ENCODE data around the gene AP3D1. TPM values are rescaled to one million over a fixed set of nuclear protein-coding genes. Genes with fewer than 3 reads are reported as not detected.

The AP3D1 gene
- total and polyA plus RNA-seq, 3 donors from 2014 or later = 134 to 204 (median 201) TPM

GRCh38 chr19:2142173-2142829, 9.1 kb downstream of the AP3D1 start:
- H3K36me3 ChIP-seq (ENCODE audit: low read depth, missing control alignments) = no peaks in the 10 kb centered on the region
- 90 to 91% methylated on average over 13 to 15 of the region's 15 CpGs for WGBS, 2 donors
- intact Hi-C loops (cut with DNase I; ENCODE audit: low total_unique reads) = no loop called here
- no peaks in the 10 kb centered on the region for H3K27me3 ChIP-seq
- H3K27ac ChIP-seq = no peak overlapping the region
- H3K4me1 ChIP-seq = peaks cover 3% of the 10 kb centered on the region
- H3K9me3 ChIP-seq = no peaks in the 10 kb centered on the region
- no peak overlapping the region for H3K4me3 ChIP-seq
- no peak for DNase-seq
- TF ChIP-seq POLR2A (IDR thresholded peaks at IDR 0.05) (no peak), CTCF (IDR thresholded peaks at IDR 0.05) (no peak)

- H3K4me3 ChIP-seq = no peak overlapping the region
- TF ChIP-seq CTCF (IDR thresholded peaks at IDR 0.05) (no peak), POLR2A (IDR thresholded peaks at IDR 0.05) (no peak)
- intact Hi-C loops (cut with DNase I; ENCODE audit: low total_unique reads) = no loop called here
- no peaks in the 10 kb centered on the region for H3K36me3 ChIP-seq (ENCODE audit: low read depth, missing control alignments)
- no peaks in the 10 kb centered on the region for H3K4me1 ChIP-seq
- H3K27ac ChIP-seq = no peak overlapping the region
- H3K9me3 ChIP-seq = no peaks in the 10 kb centered on the region
- no peak for DNase-seq
- no peaks in the 10 kb centered on the region for H3K27me3 ChIP-seq
- 59 to 73% methylated on average over 14 of the region's 14 CpGs for WGBS, 2 donors
These were observed 11.2 kb downstream of the AP3D1 start for GRCh38 chr19:2140138-2140569.

- no peak for DNase-seq
- Histone ChIP-seq H3K4me1 (no peaks in the 10 kb centered on the region), H3K27ac (no peak overlapping the region), H3K36me3 (ENCODE audit: low read depth, missing control alignments) (no peaks in the 10 kb centered on the region), H3K27me3 (no peaks in the 10 kb centered on the region), H3K4me3 (no peak overlapping the region), H3K9me3 (no peaks in the 10 kb centered on the region)
- TF ChIP-seq POLR2A (IDR thresholded peaks at IDR 0.05) (no peak), CTCF (IDR thresholded peaks at IDR 0.05) (no peak)
- intact Hi-C loops (cut with DNase I; ENCODE audit: low total_unique reads) = no loop called here
- WGBS, 2 donors = 83 to 94% methylated on average over 8 to 22 of the region's 22 CpGs
These were observed 11.8 kb downstream of the AP3D1 start for GRCh38 chr19:2139385-2140137.

- intact Hi-C loops (cut with DNase I; ENCODE audit: low total_unique reads) = no loop called here
- Histone ChIP-seq H3K9me3 (no peaks in the 10 kb centered on the region), H3K27me3 (no peaks in the 10 kb centered on the region), H3K36me3 (ENCODE audit: low read depth, missing control alignments) (no peaks in the 10 kb centered on the region), H3K4me3 (no peak overlapping the region), H3K4me1 (no peaks in the 10 kb centered on the region), H3K27ac (no peak overlapping the region)
- no peak for TF ChIP-seq POLR2A (IDR thresholded peaks at IDR 0.05)
- no peak for TF ChIP-seq CTCF (IDR thresholded peaks at IDR 0.05)
- no peak for DNase-seq
- 78 to 82% methylated on average over 16 to 23 of the region's 23 CpGs for WGBS, 2 donors
These were observed 13.2 kb downstream of the AP3D1 start for GRCh38 chr19:2138061-2138728.
